Measurements from ENCODE around the gene DNAI1. TPM values are rescaled to one million over a fixed set of nuclear protein-coding genes. Genes with fewer than 3 reads are reported as not detected.

DNAI1 gene
- total and polyA plus RNA-seq, 2 of the 13 experiments (the other 11 are each of a cell fraction or from before 2014, with no cell fraction given) = not detected

GRCh38 chr9:34479431-34479866 lies 20.8 kb downstream of the DNAI1 start:
- Histone ChIP-seq H3K4me1 (ENCODE audit: insufficient read depth, low read length) (no peaks in the 10 kb centered on the region), H3K9me3 (ENCODE audit: low read length) (no peaks in the 10 kb centered on the region), H3K27me3 (ENCODE audit: control insufficient read depth in 1 of 2, insufficient read depth in 2 of 2, low read length in 2 of 2) (peaks cover 0 to 3% of the 10 kb centered on the region in 2 experiments; a peak in 1 of 5 replicates), H3K36me3 (replicated peaks in 1 of 2; ENCODE audit: control insufficient read depth in 1 of 2, insufficient read depth in 2 of 2, low read length in 2 of 2) (no peaks in the 10 kb centered on the region), H3K79me2 (ENCODE audit: insufficient read depth, low read length) (no peaks in the 10 kb centered on the region), H3K9ac (ENCODE audit: insufficient read depth, low read depth, low read length) (no peak overlapping the region), H3K27ac (ENCODE audit: extremely low read length, insufficient read depth, low read length) (no peak overlapping the region), H2AFZ (ENCODE audit: low read length) (no peak overlapping the region), H4K20me1 (ENCODE audit: insufficient read depth, low read length) (no peaks in the 10 kb centered on the region), H3K4me3 (replicated peaks in 1 of 3; ENCODE audit: insufficient read depth in 1 of 3, low read depth in 2 of 3, low read length in 3 of 3) (no peak overlapping the region), H3K4me2 (ENCODE audit: low read depth, low read length) (no peak overlapping the region)
- ATAC-seq (no peak), FAIRE-seq (no peak), DNase-seq (ENCODE audit: low spot score) (no peak)
- no TSS peak for BruUV-seq (replicated peaks)
- 2% methylated on average over 4 of the region's 5 CpGs for whole genome bisulfite sequencing (ENCODE audit: low lambda C conversion rate)
- in situ Hi-C loops (cut with HindIII; ENCODE audit: extremely low pct_ligation_motif_present, low pct_unique_long_range_greater_than_20kb) (no loop called here), intact Hi-C loops (cut with micrococcal nuclease; ENCODE audit: unreplicated experiment) (no loop called here)
- ChIA-PET POLR2A (no interaction called here), CTCF (ENCODE audit: low intra/inter-chr PET ratio, low total read pairs) (no interaction called here)
- TF ChIP-seq HDAC1 (CRISPR knock-in tag; IDR thresholded peaks at IDR 0.05) (no peak), IRF9 (CRISPR knock-in tag; IDR thresholded peaks at IDR 0.05; ENCODE audit: borderline replicate concordance) (no peak), ZNF550 (CRISPR knock-in tag; IDR thresholded peaks at IDR 0.05; ENCODE audit: borderline replicate concordance) (no peak), SRF (IDR thresholded peaks at IDR 0.05; ENCODE audit: low read depth, low read length) (no peak), ZSCAN30 (CRISPR knock-in tag; IDR thresholded peaks at IDR 0.05) (no peak), ZNF136 (CRISPR knock-in tag; IDR thresholded peaks at IDR 0.05; ENCODE audit: low read depth) (no peak), ZNF547 (CRISPR knock-in tag; IDR thresholded peaks at IDR 0.05) (no peak), ZNF761 (CRISPR knock-in tag; conservative IDR thresholded peaks at IDR 0.05) (no peak), ZNF234 (CRISPR knock-in tag; conservative IDR thresholded peaks at IDR 0.05) (no peak)
- TF ChIP-seq, protein P1, sequence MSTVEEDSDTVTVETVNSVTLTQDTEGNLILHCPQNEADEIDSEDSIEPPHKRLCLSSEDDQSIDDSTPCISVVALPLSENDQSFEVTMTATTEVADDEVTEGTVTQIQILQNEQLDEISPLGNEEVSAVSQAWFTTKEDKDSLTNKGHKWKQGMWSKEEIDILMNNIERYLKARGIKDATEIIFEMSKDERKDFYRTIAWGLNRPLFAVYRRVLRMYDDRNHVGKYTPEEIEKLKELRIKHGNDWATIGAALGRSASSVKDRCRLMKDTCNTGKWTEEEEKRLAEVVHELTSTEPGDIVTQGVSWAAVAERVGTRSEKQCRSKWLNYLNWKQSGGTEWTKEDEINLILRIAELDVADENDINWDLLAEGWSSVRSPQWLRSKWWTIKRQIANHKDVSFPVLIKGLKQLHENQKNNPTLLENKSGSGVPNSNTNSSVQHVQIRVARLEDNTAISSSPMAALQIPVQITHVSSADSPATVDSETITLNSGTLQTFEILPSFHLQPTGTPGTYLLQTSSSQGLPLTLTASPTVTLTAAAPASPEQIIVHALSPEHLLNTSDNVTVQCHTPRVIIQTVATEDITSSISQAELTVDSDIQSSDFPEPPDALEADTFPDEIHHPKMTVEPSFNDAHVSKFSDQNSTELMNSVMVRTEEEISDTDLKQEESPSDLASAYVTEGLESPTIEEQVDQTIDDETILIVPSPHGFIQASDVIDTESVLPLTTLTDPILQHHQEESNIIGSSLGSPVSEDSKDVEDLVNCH (CRISPR knock-in tag; IDR thresholded peaks at IDR 0.05) = no peak

Measured in HepG2 (cell line).